ENCODE data around the gene COG8.
"Not testable (repeated sequence)": the region's sequence is repeated elsewhere in the genome, so short reads cannot be mapped to it uniquely, and the experiment has no call there.

Gene COG8, protein sequence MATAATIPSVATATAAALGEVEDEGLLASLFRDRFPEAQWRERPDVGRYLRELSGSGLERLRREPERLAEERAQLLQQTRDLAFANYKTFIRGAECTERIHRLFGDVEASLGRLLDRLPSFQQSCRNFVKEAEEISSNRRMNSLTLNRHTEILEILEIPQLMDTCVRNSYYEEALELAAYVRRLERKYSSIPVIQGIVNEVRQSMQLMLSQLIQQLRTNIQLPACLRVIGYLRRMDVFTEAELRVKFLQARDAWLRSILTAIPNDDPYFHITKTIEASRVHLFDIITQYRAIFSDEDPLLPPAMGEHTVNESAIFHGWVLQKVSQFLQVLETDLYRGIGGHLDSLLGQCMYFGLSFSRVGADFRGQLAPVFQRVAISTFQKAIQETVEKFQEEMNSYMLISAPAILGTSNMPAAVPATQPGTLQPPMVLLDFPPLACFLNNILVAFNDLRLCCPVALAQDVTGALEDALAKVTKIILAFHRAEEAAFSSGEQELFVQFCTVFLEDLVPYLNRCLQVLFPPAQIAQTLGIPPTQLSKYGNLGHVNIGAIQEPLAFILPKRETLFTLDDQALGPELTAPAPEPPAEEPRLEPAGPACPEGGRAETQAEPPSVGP

DNA sequence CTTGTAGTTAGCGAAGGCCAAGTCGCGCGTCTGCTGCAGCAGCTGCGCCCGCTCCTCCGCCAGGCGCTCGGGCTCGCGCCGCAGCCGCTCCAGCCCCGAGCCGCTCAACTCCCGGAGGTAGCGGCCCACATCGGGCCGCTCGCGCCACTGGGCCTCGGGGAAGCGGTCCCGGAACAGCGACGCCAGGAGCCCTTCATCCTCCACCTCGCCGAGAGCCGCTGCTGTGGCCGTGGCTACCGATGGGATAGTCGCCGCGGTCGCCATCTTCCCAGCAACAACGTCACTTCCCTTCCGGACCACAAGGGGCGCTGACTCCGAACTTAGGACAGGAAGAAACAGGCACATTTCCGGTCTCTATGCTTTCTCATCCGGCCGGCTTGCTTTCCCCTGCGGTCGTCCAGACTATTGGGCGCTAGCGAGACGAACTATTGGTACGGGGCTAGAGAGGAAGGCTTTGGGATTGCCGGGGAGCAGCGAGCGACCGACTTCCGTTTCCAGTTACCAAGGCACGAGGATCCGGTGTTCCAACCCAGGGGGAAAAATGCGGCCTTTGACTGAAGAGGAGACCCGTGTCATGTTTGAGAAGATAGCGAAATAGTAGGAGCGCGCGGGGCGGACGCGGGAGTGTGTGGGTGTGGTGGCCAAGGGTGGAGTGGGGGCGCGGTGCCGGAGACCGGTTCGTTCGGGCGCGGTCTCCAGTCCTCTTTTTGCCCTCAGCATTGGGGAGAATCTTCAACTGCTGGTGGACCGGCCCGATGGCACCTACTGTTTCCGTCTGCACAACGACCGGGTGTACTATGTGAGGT lies at the start of gene COG8, which contains the start of gene NIP7:
COG8 (minus strand) TSS at position 276 of the 806 bp plus-strand sequence; CDS start at position 264, 12 bp downstream.
NIP7 (plus strand) TSS at position 484 of the 806 bp plus-strand sequence; CDS start at position 542, 58 bp downstream.
- peak; percentile 63 to 85 (median 81) for DNase-seq

DNA sequence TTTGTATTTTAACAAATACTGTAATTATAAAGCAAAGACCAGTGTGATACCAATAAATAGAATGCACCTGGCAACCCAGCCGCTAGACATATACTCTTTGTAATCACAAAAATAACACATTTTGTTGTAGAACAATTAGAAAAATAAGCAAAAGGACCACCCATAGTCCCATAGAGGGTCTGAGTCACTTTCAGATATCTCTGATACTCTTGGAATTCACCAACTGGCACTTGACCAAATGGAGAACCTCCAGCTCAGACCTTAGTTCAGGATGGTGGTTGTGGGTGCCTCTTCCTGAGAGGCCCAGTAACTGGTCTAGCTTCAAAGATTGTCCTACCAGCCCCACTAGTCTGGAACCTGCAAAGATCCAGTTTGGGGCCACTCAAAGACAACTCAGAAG lies 47.2 kb upstream of the COG8 start:
- no peak for DNase-seq

DNA sequence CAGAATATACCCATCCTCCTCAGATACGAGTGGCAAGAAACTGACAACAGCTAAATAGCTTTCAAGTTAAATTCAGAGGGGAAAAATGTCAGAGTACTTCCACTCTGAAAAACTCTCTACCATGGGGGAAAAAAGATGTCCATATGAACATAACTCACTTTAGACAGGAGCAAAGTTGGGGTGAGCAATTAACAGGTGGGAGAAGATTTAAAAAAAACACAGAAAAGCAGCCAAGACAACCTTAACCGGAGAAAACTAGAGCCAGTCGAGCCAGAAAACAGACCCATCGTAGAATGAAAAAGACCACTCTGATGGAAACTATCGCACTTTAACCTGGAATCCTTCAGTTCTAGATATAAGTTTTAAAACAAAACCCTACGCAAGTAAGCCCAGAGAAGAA lies 45.6 kb upstream of the COG8 start:
- DNase-seq, result no peak

DNA sequence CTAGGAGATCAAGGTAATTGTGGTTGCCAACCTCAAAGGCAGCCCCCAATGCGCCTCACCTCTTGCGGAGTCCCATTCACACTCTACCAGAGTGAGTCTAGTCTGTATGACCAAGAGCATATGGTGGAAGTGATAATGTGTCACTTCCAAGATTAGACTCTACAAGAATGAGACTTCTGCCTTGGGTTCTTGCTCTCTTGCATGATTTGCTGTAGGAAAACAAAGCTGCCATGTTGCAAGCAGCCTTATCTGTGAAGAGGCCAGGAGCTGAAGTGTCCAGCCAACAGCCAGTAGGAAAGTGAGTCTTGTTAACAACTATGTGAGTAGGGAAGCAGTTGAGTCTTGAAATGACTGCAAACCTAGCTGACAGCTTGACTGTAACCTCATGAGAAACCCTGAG lies 43.1 kb upstream of the COG8 start:
- no peak for DNase-seq

DNA sequence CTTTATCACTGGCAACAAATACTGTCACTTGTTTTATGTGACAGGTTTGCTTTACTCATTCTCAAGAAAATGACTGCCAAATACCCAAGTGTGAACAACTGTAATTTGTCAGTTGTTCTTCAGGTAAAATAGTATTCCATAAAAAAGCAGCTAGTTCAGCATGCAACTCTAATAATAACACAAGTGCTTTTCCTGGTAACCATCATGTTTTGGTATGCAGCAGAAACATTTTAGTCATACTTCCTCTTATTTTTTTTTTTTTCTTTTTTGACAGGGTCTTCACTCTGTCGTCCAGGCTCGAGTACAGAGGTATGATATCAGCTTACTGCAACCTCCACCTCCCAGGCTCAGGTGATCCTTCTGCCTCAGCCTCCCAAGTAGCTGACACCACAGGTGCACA lies 41.9 kb upstream of the COG8 start:
- no peak for DNase-seq

DNA sequence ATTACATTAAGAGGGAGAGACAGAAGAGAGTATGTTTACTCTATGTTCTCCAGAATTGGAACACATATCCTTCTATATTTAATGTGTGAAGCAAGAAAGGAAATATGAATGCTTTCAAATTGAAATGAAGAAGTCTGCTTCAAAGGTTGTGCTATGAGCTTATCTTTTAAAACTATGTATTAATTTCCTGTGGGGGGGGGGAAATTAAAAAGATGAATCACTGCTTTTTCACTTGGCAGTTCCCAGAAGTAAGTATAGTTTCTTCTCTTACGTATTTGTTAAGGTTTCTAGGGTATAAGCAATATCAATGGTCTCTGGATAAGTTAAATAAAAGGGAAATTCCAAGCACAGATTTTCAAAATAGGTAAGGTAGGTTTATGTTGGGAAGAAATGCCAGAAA lies 39.4 kb upstream of the COG8 start:
- DNase-seq, result no peak

DNA sequence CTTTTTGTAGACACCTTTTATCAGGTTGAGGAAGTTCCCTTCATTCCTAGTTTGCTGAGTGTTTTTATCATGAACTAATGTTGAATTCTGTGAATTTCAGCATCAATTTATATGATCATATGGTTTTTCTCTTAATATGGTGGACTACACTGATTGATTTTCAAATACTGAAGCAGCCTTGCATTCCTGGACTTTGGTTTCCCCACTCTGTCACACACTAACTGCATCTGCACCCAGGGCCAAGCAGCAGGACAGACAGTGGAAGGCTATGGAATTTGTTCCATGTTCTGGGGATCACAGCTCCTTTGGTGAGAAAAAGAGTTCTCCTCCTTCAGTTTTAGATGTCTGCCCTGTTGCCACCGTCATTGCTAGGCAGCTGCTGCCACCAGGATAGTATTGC lies 38.7 kb upstream of the COG8 start:
- no peak for DNase-seq

DNA sequence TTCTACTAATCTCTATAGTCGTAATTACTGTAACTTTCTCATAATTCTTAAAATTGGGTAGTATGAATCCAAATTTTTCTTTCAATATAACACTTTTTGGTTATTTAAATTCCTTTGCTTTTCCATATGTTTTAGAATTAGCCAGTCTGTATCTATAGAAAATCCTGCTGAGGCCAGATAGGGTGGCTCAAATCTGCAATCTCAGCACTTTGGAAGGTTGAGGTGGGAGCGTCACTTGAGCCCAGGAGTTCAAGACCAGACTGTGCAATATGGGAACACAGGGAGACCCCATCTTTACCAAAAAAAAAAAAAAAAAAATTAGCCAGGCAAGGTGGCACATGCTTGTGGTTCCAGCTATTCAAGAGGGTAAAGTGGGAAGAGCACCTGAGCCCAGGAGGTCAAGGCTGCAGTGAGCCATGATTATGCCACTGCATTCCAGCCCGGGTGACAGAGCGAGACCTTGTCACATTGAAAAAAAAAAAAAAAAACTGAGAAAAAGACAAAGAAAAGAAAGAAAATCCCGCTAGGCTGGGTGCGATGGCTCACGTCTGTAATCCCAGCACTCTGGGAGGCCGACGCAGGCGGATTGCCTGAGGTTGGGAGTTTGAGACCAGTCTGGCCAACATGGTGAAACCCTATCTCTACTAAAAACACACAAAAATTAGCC lies 37.2 kb upstream of the COG8 start:
- no peak for DNase-seq

DNA sequence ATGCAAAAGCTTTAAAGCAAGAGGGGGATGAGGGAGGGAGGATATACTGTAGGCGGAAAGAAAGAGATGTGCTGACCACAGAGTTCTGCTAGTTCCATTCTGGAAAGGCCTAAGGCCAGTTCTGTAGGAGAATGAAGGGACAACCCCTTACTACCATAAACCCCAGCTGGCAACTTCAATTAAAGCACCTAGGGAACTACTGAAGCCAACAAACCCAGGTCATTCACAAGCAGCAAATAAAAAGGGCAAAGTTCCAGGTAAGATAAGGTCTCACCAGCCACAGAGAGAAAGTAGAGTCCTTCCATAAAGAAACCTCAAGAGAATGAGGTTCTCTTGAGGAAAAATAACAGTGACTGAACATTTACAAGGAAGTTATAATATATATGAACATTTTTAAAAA lies 33.7 kb upstream of the COG8 start:
- no peak for DNase-seq

DNA sequence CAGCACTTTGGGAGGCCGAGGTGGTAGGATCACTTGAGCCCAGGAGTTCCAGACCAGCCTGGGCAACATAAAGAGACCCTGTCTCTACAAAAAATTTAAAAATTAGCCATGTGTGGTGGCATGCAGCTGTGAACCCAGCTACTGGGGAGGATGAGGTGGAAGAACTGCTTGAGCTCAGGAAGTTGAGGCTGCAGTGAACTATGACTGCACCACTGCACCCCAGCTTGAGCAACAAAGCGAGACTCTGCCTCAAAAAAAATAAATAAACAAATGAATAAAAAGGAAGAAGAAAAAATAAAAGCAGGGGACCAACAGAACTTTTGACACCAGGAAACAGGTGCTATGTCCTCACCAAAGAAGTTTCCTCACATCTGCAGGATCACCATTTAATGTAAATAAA lies 32.2 kb upstream of the COG8 start:
- DNase-seq, result no peak

DNA sequence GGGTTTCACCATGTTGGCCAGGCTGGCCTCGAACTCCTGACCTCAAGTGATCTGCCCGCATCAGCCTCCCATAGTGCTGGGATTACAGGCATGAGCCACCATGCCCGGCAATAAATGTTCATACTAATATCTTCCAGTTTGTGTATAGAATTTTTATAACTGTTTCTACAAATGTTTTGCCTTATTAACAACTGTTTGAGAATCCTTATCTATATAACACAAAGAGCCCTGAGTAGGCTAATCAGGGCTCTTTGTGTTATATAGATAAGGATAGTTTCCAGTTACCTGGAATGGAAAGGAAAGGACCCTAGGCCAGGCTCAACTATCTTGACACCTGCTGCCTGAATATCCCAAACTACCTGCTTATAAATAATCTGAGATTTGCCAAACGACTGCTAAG lies 29.5 kb upstream of the COG8 start:
- DNase-seq, result no peak

DNA sequence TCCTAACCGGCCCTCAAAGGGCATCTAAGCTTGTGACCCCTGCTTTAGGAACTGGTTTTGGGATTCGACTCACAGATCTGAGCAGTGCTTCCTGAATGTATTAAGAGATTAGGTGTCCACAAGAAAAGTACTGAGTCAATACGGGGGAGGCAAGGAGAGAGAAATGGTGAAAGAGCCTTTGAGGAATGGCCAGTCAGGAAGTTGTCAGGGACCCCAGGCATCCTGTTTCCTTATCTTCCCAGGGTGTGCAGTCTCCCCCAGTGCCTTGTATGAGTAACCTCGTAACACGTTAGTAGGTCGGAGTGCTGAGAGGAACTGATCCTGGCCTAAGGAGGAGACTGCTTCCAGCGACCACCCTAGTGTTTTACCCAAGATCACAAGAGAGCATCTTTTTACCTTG lies 28.6 kb upstream of the COG8 start:
- no peak for DNase-seq

DNA sequence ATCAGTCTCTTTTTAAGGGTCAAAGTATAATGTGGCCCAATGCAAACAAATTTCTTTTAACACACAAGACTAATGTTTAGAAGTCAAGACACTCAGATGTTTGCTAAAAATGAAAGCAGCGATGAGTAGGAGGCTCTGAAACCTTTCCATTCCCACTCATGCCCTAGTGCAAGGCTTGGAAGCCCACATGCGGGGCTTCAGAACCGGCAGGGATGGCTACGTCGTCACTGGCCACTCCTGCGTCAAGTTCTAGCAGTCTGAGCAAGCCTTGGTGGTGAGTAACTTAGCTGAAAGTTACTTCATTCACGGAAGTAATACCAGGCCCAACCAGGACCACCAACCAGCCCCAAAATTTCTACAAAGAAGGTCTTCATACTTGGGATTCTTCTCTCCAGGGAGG lies 27.1 kb upstream of the COG8 start:
- no peak for DNase-seq

DNA sequence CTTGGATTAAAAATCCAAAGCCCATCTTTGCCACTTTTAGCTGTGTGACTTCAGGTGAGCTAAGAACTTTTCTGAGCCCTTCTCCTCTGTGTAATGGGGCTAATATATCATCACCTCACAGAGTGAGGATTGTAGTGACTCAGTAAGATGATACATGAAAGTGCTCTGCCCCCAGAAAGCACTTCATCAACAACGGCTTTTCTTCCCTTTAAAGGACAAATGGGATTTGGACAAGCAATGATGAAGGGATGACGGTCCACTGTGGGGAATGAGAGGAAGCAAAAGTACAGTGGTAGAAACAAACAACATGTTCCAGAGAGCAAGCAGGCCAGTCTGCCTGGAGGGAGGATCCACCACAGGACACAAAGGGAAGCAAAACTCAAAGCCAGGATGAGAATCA lies 26.5 kb upstream of the COG8 start:
- no peak for DNase-seq

DNA sequence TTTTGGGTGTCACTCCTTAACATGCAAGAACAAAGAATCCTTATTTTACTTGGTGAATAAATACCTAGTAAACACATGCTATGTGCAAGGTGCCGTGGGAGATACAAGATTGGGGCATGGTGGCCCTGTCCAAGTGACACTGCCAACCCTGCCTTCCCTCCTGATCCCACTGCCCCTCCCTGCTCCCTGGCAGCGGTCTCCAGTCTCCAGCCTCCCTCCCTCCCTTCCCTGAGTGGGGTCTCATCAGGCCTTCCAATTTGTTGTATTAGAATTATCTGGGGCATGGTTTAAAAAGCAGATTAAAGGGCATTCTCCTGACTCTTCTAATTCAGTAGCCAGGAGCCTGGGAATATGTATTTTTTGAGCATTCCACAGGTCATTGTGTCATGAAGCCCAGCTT lies 24.7 kb upstream of the COG8 start:
- DNase-seq, result no peak

DNA sequence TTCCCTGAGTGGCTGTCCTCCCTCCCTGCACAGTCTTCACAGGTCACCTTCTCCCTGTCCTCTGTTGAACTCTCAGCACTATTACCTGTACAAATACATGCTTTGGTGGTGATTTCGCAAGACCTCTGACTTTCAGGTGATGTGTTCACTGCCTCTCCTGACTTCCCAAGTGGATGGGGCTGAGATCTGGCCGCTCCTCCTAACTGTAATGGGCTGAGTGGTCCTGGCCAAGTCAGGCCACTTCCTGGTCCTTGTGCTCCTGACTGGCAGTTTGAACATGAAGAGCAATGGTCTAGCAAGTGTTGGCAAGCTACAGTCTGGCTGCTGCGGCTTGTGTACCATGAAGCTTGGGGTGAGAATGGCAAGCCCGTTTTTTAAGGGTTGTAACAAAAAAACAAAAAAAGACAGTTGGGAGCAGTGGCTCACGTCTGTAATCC lies 23.9 kb upstream of the COG8 start:
- no peak for DNase-seq

DNA sequence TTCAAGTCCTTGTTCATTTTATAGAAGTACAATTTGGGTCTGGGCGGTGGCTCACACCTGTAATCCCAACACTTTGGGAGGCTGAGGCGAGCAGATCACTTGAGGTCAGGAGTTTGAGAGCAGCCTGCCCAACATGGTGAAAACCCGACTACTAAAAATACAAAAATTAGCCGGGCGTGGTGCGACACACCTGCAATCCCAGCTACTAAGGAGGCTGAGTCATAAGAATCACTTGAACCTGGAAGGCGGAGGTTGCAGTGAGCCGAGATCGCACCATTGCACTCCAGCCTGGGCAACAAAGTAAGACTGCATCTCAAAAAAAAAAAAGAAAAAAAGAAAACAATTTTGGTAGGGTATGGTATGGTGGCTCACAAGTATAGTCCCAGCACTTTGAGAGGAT lies 20.7 kb upstream of the COG8 start:
- not testable (repeated sequence) for DNase-seq

DNA sequence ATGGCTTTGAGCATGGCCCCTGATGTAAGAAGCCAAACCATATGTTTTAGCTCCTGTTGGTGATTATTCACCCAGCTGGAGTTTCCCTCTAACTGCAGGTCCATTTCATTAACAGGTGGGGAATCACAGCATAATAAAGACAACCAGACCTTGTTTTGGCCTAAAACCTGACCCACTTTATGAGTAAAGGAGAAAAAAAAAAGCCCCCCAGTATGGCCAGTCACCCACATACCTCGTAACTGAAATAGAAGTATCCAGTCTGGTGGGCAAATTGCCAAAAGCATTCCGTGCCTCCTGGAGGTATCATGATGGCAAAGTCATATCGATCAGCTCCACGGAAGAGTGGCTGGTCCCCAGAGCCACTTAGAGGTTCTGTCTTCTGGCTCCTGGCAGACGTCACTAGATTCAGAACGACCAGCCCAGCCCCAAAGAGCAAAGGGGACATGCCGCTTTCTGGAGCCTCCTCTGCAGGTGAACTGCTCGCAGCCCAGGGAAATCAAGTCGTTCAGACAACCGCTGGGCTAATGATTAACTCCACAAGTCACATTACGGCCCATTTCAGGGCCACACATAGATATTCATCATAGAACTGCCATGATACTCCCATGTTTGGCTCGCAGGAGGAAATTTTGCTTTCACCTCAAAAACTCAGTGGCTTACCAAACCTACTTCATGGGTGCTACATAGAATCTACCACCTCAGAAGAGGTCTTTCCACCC lies 12.1 kb upstream of the COG8 start, which contains the start of gene TMED6:
TMED6 (minus strand) TSS at position 478 of the 719 bp plus-strand sequence; CDS start at position 445, 33 bp downstream.
- no peak for DNase-seq

DNA sequence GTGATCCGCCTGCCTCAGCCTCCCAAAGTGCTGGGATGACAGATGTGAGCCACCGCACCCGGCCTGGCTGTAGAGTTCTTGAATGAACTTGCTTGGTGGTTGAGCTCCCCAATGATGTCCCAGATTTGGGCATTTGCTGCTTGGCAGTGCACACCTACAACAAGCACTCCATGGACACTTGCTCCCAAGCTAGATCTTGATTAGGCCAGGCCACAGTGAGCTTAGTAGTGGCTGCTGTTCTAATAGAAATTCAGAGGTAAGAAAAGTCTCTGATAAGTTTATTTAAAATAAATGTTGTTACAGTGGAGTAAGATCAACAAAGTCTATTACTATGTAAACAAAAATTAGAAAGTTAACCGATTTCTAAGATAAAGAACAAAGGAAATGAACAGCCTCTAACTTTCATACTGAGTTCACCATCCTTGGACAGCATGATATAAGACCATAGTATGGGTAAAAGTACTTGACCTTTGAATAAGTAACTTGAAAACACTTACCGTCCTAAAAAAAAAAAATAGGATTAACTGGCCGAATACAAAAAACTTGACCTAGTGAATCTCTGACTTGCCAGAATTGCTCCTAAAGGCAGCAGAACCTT lies 11.3 kb upstream of the COG8 start:
- DNase-seq, result no peak

DNA sequence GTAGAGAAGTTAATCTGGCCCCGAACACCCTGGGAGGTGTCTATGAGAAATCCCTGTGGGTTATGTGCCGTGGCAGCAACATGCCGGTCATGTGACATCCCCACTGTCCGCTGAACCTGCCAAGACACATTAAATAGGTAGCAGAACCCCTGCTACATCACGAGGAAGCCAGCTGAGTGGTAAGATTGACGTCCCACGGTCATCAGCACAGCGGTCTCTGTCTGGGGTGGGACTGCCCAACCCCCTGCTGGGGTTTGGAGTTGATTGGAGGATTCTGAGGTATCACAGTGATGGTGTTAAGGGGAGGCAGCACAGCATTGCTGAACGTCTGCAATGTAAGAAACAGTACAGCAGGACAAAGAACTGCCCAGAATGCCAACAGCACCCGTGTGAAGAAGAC lies 10.2 kb upstream of the COG8 start:
- no peak for DNase-seq

DNA sequence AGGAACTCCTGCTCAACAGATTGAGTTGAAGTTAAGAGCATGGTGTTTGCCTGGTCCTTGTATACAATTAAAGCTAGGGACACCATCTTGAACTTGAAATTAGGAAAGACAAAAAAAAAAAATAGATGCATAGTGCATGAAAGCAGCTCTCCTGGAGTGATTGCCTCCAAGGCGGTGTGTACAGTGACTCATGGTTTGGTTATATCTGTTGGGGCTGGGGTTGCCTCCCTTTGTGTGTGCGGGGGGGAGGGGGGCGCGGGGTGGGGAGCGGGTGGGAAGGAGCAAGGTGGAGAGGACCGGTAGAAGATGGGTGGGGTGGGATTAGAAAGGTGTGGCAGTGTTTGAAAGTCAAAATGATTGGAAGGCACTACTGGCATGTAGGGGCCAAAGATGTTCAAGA lies 8.9 kb upstream of the COG8 start:
- no peak for DNase-seq

DNA sequence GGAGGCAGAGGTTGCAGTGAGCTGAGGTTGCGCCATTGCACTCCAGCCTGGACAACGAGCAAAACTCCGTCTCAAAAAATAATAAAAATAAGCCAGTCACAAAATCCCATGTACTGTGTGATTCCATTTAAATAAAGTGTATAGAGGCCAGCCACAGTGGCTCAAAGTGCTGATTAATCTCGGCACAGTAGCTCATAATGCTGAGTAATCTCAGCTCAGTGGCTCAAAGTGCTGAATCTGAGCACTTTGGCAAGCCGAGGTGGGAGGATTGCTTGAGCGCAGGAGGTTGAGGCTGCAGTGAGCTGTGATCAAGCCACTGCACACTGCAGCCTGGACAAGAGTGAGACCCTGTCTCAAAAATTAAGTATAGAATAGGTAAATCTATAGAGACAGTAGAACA lies 7.3 kb upstream of the COG8 start:
- DNase-seq, result no peak
